ENCODE data around the gene SMC1B.

The SMC1B gene

DNA sequence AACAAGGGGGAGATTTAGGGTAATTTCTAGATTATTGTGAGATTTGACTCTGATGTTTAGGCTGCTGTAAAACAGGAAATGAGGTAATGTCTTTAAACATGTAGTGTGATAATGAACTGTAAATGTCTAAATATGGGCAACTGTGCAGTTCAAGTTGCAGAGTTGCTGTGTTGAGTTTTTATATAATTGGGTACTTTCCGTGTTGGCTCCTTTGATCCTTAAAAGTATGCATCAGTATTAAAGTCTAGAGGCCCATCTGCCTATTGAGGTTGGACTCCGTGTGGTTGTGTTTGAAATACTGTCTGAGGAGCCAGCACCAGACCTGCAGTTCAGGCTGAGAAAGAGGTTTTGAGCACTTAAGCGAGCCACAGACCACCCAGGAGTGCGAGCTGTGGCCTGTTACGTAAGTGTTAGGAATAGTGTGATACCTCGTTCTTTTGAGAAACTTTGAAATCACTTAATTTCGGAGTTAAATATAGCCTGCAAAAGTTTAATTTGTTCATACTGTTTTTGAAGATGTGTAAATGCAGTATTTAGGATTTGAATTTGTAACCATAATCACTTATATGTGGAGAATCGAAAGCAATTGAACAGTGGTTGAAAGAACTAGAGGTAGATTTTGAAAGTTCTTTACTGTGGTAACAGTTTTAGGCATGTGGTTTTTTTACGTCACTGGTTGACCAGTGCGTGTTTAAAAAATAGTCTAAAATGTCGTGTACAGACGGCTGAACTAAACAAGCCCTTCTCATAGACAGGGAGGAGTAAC, 94.7 kb downstream of the SMC1B start:
- DNase-seq (ENCODE audit: low read depth) = no peak

DNA sequence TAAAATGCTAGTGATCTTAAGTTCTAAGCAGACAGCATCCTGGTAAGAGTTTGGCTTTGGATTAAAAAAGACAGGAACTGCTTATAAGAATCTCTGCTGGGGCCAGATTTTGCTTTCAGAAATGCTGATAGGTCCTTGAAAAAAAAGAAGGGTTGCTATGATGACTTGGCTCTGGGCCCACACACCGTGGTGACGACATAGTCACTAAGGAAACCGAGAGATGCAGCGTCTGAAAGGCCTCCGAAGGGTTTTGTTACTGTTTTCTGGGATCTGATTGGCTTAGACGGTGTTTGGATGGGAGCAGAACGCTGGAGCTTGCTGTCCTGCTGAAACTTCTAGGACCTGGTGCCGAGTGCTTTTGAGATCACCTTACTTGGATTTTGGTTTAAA, 95.2 kb downstream of the SMC1B start:
- DNase-seq (ENCODE audit: low read depth) = peak; percentile 73

DNA sequence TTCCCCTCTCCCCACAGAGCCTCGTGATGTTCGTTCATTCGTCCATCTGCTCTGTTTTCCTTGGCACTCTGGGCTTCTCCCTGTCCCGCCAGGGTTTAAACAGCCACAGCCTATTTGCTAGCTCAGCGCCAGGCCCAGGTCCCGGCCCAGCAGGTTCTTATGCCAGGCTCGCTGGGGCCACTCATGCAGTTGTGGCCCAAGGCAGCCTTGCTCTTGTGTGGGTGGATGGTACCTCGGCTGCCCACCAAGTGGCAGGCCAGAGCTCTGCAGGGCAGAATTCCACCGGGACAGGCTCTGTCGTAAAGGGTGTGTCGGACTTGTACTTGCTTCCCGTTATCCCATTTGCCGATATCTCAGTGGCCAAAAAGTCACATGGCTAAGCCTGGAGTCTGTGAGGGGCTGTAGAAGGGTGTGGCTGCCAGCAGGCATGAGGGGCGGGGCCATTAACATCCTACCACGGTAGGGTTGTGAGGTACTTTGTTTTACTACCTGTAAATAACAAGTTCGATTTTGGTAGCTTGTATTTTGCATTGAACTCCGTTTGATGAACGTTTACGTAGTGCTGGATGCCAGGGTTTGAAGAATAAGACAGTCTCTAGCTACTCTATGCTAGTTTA, 95.7 kb downstream of the SMC1B start:
- no peak for DNase-seq (ENCODE audit: low read depth)

DNA sequence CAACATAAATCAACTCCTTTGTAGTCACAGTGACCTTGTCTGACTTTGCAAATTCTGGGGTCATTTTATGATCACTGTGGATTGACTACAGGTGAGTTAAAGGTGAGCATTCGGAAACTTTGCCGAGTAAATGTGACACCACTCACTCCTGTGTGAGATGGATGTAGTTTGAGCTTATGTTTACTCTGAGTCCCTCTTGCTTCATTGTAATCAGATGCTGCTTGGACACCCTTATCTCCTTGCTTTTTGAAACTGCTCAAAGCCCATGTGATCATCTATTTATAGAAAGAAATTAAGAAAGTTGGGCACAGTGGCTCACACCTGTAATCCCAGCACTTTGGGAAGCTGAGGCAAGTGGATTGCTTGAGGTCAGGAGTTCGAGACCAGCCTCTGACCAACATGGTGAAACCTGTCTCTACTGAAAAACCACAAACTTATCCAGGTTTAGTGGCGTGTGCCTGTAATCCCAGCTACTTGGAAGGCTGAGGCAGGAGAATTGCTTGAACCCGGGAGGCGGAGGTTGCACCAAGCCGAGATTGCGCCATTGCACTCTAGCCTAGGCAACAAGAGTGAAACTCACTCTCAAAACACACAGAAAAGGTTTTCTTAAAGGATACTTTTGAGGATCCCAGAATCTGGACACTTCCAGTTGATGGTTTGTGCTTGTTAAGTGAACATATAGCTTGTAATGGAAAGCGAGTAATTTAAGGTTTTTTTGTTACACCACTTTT, 96.4 kb downstream of the SMC1B start:
- DNase-seq (ENCODE audit: low read depth) = no peak

GRCh38 chr22:45314786-45315185, 98.6 kb downstream of the SMC1B start:
- DNase-seq (ENCODE audit: low read depth) = no peak

DNA sequence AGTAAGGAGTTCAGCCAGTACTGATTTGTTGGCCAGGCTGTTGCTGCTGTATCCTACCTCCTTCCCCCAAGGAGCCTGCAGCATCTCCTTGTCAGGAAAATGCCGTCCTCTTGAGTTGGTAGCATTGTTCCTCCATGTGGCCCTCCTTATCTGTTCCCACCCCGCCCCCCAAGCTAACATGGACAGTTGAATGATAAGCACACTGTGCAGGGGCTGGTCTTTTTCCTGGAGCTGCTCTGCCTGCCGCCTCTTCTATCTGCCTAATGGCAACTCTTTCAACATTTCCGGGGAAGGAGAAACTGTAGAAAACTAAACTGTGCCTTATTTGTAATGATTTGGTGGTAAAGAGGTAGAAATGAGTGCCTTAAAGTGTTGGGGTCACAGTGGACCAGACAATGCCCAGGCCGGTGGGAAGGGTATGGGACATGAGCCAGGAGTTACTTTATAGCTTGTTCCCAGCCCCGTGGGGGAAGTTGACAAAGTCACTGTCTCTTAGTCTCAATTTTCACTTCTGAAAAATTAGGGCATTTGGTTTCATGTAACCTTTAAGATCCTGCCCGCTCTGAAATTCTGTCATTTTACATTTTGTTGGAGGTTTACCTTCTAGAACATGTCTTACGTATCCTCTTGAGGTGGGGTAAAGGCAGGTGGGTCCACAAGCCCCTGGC, 99.2 kb downstream of the SMC1B start:
- DNase-seq (ENCODE audit: low read depth) = no peak

DNA sequence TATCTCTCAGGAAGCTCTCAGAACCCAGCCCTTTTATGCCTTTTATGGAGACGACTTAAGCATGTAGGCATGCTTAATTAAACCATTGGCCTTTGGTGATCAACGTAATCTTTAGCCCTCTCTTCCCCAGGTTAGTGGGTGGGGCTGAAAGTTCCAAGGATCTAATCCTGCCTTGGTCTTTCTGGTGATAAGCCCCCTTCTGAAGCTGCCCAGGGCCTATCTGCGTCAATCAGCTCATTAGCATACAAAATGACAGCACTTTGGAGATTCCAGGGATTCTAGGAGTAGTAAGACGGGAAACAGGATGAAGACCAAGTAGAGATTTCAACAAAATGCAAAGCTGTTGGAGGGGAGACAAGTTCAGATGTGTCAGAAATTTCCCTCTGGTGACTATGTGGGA, 100.5 kb downstream of the SMC1B start:
- DNase-seq (ENCODE audit: low read depth) = no peak

GRCh38 chr22:45312415-45312814, 101.0 kb downstream of the SMC1B start:
- no peak for DNase-seq (ENCODE audit: low read depth)

- no peak for DNase-seq (ENCODE audit: low read depth)
Observed at GRCh38 chr22:45310977-45311531, 102.3 kb downstream of the SMC1B start.

- no peak for DNase-seq (ENCODE audit: low read depth)
Observed at GRCh38 chr22:45310331-45310976, 102.9 kb downstream of the SMC1B start.

GRCh38 chr22:45309422-45310227, 103.8 kb downstream of the SMC1B start, which contains the start of gene FAM118A:
FAM118A (plus strand) TSS chr22:45309934; CDS start chr22:45322380, 12,446 bp downstream.
- DNase-seq (ENCODE audit: low read depth) = peak; percentile 95

GRCh38 chr22:45308957-45309421, 104.4 kb downstream of the SMC1B start:
- DNase-seq (ENCODE audit: low read depth) = no peak

- DNase-seq (ENCODE audit: low read depth) = no peak
Observed at GRCh38 chr22:45308391-45308956, 104.9 kb downstream of the SMC1B start.

DNA sequence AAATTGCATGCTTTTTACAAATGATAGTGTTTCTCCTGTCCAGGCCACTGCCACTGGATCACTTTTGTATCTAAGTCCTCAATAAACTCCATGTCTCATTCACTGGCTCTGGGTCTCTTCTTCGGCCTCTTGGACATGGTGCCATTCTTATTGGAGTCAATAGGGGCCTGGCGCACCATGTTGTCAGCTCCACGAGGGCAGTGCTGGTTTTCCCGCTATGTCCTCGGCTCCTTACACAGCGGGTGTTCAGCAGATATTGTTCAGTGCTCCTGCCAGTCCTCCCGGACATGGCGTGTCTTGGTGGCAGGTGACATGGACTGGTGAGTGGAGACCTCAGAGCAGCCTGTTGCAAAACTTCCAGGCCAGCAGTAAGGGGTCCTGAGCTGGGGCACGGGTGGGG, 107.3 kb downstream of the SMC1B start:
- DNase-seq (ENCODE audit: low read depth) = no peak

DNA sequence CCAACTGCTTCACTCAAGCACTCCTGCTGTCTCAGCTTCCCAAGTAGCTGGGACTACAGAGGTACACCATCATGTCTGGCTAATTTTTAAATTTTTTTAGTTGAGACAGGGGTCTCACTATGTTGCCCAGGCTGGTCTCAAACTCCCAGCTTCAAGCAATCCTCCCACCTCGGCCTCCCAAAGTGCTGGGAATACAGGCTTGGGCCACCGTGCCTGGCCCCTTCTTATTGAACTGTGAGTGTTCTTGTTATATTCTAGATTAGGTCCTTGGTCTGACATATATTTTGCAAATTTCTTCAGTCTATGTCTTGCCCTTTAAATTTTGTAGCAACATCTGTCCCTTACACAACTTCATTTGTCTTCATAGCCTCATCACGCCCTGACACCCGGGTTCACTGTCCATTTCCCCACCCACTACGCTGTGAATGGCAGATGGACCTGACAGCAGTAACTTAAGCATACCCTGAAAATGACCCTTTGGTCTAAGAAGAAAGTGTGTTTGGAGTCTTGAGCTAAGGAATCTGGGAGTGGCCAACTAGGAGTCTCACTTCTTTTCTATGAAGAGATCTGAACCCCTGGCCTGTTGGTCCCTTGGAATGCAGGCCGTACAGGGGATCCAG, 107.8 kb downstream of the SMC1B start:
- no peak for DNase-seq (ENCODE audit: low read depth)

DNA sequence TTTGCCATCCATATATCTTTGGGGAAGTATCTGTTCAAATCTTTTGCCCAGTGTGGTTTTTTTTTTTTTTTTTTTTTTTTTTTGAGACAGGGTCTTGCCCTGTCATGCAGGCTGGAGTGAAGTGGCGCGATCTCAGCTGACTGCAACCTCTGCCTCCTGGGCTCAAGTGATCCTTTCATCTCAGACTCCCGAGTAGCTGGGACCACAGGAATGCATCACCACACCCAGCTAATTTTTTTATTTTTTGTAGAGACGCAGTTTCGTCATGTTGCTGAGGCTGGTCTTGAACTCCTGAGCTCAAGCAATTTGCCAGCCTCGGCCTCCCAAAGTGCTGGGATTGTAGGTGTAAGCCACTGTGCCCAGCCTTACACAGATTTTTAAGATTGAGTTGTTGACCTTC, 108.4 kb downstream of the SMC1B start:
- DNase-seq (ENCODE audit: low read depth) = no peak

- no peak for DNase-seq (ENCODE audit: low read depth)
Observed at GRCh38 chr22:45303181-45303580, 110.2 kb downstream of the SMC1B start.

DNA sequence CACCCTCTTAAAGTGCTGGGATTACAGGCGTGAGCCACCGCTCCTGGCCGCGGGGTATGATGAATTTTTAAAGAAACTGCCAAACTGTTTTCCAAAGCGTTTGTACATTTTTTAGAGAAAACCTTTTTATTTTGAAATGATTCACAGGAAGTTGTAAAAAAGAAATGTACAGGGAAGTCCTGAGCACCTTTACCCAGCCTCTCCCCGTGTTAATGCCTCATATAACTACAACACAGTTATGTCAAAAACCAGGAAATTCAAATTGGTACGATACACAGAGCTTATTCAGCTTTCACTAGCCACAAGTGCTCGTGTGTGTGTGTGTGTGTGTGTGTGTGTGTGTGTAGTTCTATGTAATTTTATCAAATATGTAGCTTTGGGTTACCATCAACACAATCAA, 110.6 kb downstream of the SMC1B start:
- DNase-seq (ENCODE audit: low read depth) = no peak

DNA sequence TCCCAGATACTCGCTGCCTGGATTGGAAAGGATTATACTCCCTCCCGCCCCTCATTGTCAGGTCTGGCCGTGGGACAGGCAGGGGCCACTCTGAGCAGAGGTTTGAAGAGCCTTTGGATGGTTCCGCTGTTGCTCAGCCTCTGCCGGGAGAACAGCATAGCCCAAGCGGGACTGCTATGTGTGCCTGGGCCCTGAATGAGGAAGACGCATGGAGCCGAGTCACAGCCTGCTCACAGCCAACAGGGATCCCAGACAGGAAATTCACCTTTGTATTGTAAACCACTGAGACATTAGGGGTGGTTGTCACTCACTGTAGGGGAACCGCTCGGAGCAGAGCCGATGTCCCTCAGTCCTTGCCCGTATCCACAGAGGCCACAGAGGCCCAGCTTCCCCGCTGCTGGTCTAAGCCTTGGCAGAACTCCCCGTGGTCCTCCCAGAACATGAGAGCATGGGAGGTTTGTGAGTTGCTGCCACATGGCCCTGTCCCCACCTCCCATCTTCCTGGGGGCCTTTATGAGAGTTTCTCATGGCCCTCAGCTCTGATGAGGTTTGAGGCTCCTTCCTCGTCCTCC, 114.4 kb downstream of the SMC1B start:
- no peak for DNase-seq (ENCODE audit: low read depth)

Measured in activated T-cell treated with anti-CD3 and anti-CD28 coated beads for 48 hours (primary cell).